AG09309 (cell line): Measurements from ENCODE around the gene MTIF3.

Experiments
- DNase-seq: peaks from one replicate; pipeline ENCODE4 v3.0.0-alpha.2; 2010; ENCODE audit warnings: low read depth
- H3K4me3 ChIP-seq: 2 replicates; pipeline ENCODE4 v1.5.1; 2011; ENCODE audit warnings: mild to moderate bottlenecking, low read depth, low read length, moderate library complexity; ENCODE audit not compliant: control insufficient read depth
- TF ChIP-seq, protein P1 (sequence below): IDR thresholded peaks from 2 replicates; pipeline ENCODE4 v1.5.1; 2011; ENCODE audit warnings: mild to moderate bottlenecking, low read depth, low read length, inconsistent platforms; ENCODE audit not compliant: insufficient read depth, control insufficient read depth; ENCODE audit errors: missing control alignments

Gene MTIF3

DNA sequence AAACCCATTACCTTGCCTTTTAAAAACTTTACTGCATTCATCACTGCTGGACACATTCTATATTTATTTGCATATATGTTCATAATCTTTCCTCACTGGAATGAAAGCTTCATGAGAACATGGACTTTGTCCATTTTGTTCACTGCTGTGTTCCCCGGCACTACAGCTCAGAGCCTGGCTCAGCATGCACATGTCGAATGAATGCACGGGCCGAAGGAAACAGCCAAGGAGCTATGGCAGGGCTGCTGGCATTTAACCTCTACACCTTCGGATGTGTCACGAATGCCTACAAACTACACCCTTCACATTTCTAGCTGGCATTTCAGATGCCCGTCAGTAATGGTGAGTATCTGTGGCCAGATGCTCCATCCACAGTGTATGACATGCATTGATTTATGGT, 7.6 kb downstream of the MTIF3 start:
- no peak for DNase-seq
- no peak overlapping the region for H3K4me3 ChIP-seq
- TF ChIP-seq, protein P1, sequence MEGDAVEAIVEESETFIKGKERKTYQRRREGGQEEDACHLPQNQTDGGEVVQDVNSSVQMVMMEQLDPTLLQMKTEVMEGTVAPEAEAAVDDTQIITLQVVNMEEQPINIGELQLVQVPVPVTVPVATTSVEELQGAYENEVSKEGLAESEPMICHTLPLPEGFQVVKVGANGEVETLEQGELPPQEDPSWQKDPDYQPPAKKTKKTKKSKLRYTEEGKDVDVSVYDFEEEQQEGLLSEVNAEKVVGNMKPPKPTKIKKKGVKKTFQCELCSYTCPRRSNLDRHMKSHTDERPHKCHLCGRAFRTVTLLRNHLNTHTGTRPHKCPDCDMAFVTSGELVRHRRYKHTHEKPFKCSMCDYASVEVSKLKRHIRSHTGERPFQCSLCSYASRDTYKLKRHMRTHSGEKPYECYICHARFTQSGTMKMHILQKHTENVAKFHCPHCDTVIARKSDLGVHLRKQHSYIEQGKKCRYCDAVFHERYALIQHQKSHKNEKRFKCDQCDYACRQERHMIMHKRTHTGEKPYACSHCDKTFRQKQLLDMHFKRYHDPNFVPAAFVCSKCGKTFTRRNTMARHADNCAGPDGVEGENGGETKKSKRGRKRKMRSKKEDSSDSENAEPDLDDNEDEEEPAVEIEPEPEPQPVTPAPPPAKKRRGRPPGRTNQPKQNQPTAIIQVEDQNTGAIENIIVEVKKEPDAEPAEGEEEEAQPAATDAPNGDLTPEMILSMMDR, result no peak

DNA sequence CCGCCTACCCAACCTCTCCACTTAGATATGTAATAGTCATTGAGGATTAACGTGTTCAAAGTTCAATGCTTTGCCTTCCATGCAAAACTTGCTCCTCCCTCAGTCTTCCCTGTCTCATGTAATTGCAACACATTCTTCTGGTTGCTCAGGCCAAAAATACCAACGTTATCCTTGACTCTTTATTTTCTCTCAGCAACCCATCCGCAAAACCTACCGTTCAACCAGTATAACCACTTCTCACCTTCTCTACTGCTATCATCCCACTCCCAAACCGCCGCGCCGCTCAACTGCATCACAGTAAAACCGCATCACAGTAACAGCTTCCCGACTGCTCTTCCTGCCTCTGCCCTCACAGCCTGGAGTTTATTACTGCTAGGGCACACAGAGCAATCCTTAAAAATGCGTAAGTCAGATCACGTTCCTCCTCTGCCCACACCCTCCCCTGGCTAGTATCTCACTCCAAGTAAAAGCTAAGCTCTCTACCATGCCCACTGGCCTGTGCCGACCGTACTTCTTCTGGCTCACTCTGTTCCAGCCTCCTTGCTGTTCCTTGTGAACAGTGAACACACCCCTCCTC, 8.2 kb downstream of the MTIF3 start:
- DNase-seq, result no peak
- TF ChIP-seq, protein P1, result no peak
- no peak overlapping the region for H3K4me3 ChIP-seq

DNA sequence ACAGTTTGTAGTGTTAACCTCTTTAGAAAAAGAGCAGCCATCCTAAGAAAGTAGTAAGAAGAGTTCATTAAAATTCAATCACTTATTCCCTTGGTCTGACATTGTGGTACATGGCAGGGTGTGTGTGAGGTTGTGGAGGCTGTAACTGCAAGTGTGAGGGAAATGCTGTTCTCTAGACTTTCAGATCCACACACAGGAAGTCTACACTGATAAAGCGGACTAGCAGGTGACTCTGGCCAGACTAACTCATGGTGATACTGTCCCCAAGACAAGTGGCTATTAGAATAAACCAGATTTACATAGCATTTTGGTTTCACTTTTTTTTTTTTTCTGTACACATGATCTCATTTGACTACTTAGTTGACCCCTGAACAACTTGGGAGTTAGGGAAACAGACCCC, 10.0 kb downstream of the MTIF3 start:
- TF ChIP-seq, protein P1, result no peak
- no peak overlapping the region for H3K4me3 ChIP-seq
- DNase-seq, result no peak

DNA sequence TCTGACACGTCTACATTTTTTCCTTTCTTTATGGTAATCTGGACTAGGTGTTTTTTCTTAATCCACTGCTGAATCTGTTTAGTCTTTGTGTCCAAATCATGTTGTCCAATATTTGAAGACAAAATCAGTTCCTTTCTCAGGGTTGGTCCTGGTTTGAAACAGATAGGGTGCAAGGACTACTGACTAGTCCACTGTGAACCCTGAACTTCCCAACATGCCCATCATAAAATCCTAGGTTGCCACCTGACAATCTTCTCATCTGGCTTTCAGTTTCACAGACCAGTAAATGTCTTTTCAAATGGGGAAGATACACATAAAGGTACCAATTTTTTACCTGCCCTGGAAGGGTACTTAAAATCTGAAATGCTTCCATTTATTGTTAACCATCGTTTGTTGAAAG, 13.2 kb downstream of the MTIF3 start:
- H3K4me3 ChIP-seq, result no peak overlapping the region
- DNase-seq, result no peak
- TF ChIP-seq, protein P1, result no peak

DNA sequence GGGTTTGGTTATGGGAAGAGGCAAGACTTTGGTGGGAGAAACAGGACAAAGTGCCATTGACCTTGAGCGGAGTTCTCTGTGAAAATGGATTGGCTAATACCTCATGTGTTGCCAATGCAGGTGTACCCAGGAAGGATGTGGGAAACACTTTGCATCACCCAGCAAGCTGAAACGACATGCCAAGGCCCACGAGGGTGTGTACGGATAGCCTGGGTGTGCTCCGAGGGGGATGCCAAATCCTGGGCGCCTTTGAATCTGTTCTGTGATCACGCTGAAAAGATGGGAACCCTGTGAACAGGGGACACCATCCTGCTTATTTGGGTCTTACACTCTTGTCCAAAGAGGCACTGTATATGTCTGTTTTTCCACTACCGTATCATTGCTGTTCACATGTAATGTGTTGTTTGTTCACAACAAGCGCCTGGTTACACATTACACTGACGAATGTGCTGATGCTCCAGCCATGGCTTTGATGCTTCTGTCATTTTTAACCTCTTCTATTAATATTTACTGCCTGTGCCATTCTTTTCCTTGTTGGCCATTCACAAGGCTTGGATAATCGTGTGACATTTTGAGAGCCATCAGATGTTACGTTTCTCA, 17.7 kb downstream of the MTIF3 start:
- no peak overlapping the region for H3K4me3 ChIP-seq
- no peak for DNase-seq
- TF ChIP-seq, protein P1, result no peak

DNA sequence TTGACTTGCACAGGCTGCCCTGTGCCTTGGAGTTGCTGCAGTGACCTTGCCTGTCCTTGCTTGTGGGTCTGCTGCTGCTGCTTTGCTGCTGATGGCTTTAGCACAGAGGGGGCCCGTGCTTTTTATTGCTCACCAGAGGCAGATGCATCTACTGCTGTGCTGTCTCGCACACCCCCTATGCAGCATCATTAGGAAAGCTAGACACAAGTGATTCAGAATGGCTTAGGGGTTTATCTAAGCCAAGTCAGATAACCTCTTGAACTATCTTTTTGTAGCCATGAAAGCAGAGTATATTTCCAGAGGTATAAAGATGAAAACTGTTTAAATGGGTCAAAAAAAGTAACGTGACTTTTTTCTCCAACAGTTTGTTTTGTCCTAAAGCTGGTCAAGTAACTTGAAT, 18.2 kb downstream of the MTIF3 start:
- no peak overlapping the region for H3K4me3 ChIP-seq
- TF ChIP-seq, protein P1, result no peak
- no peak for DNase-seq
